Fibroblast of lung (primary cell): Measurements from ENCODE around the gene MEI4. TPM values are rescaled to one million over a fixed set of nuclear protein-coding genes. Genes with fewer than 3 reads are reported as not detected.

Experiments
- DNase-seq, 2 donors: peaks; one replicate each; pipeline versions ENCODE4 v3.0.0 to v3.0.0-alpha.2; 2010; ENCODE audit warnings: low read depth in 2 of 2
- H2AFZ ChIP-seq: 2 replicates; pipeline ENCODE4 v1.5.1; 2012; ENCODE audit warnings: low read length, control low read depth, inconsistent platforms
- H3K27ac ChIP-seq: 2 replicates; pipeline ENCODE4 v1.5.1; 2011; ENCODE audit warnings: low read length, control low read depth; ENCODE audit not compliant: insufficient read depth
- H3K27me3 ChIP-seq: 2 replicates; pipeline ENCODE4 v1.5.1; 2011; ENCODE audit warnings: mild to moderate bottlenecking, low read length; ENCODE audit not compliant: control insufficient read depth, insufficient read depth
- H3K36me3 ChIP-seq: 2 replicates; pipeline ENCODE4 v1.5.1; 2011; ENCODE audit warnings: low read length; ENCODE audit not compliant: control insufficient read depth, insufficient read depth
- H3K4me1 ChIP-seq: 2 replicates; pipeline ENCODE4 v1.5.1; 2011; ENCODE audit warnings: low read length; ENCODE audit not compliant: control insufficient read depth, insufficient read depth; ENCODE audit errors: extremely low read depth
- H3K4me2 ChIP-seq: 2 replicates; pipeline ENCODE4 v1.5.1; 2011; ENCODE audit warnings: low read length, control low read depth; ENCODE audit not compliant: insufficient read depth; ENCODE audit errors: extremely low read depth
- H3K4me3 ChIP-seq, 4 experiments: fragments of 200-600 bp in 1 of 4; sonication (generic) in 1 of 4; replicated peaks in 1 of 4; 2 replicates each; pipeline ENCODE4 v1.5.1; 2011 to 2016; ENCODE audit warnings: low read length in 4 of 4, low read depth in 3 of 4, mild to moderate bottlenecking in 3 of 4, control low read depth in 2 of 4, inconsistent platforms in 1 of 4, mixed read lengths in 1 of 4; ENCODE audit not compliant: insufficient read depth in 1 of 4; ENCODE audit errors: control extremely low read depth in 1 of 4
- H3K79me2 ChIP-seq: 2 replicates; pipeline ENCODE4 v1.5.1; 2012; ENCODE audit warnings: mild to moderate bottlenecking, low read length, inconsistent platforms; ENCODE audit not compliant: control insufficient read depth, insufficient read depth
- H3K9ac ChIP-seq: 2 replicates; pipeline ENCODE4 v1.5.1; 2011; ENCODE audit warnings: mild to moderate bottlenecking, low read length, control low read depth; ENCODE audit not compliant: insufficient read depth
- H3K9me3 ChIP-seq: 2 replicates; pipeline ENCODE4 v1.5.1; 2012; ENCODE audit warnings: low read depth, low read length; ENCODE audit not compliant: control insufficient read depth, insufficient read depth
- H4K20me1 ChIP-seq: 2 replicates; pipeline ENCODE4 v1.5.1; 2011; ENCODE audit warnings: low read length; ENCODE audit not compliant: control insufficient read depth, insufficient read depth; ENCODE audit errors: extremely low read depth
- EZH2 ChIP-seq: IDR thresholded peaks from 2 replicates; pipeline ENCODE4 v1.5.1; 2012; ENCODE audit warnings: low read length, control low read depth, mild to moderate bottlenecking; ENCODE audit errors: missing control alignments
- polyA plus RNA-seq, 2 donors: library from polyadenylated mRNA; depleted of rRNA in 1 of 2; stranded (reverse) in 1 of 2; unstranded in 1 of 2; fragments of >200 nt; gene quantifications; 2 replicates each; pipeline ENCODE4 v1.2.1, GENCODE V29; 2011 to 2012; ENCODE audit warnings: missing spikeins in 1 of 2
- total RNA-seq: library from RNA; depleted of rRNA; stranded (reverse); fragments of >200 nt; gene quantifications from 2 replicates; pipeline ENCODE4 v1.2.1, GENCODE V29; 2014
- TF ChIP-seq, protein P1 (sequence below), 2 donors: IDR thresholded peaks in 1 of 2; conservative IDR thresholded peaks in 1 of 2; 1 replicate in 1 of 2; 2 replicates in 1 of 2; pipeline ENCODE4 v1.5.1; 2011 to 2012; ENCODE audit warnings: low read length in 2 of 2, control low read depth in 1 of 2, inconsistent platforms in 1 of 2, low read depth in 1 of 2, mild to moderate bottlenecking in 1 of 2

The MEI4 gene
- total and polyA plus RNA-seq, 2 donors (not counting 1 experiment from before 2014, with no cell fraction given), result not detected

DNA sequence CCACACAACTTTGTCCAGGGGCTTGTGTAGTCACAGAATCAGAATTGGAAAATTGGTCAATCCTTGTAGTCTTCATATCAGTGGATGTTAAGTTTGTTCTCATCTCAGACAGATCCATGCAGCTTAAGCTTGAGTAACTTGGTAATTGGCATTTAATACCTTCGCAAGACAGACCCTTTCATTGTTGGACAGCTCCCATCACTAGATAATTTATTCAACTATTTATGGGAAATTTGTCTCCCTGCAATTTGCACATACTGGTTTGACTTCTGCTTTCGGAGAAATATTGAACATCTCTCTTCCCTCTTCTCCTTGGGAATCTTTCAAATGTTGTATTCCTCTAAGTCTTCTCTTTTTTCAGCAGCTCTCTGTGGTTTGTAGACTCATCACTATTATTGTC is 17.1 kb downstream of the MEI4 start:
- H2AFZ ChIP-seq, result no peak overlapping the region
- H3K4me1 ChIP-seq, result no peaks in the 10 kb centered on the region
- H4K20me1 ChIP-seq, result no peaks in the 10 kb centered on the region
- no peaks in the 10 kb centered on the region for H3K79me2 ChIP-seq
- no peak for DNase-seq
- no peak overlapping the region for H3K4me3 ChIP-seq
- TF ChIP-seq, protein P1, sequence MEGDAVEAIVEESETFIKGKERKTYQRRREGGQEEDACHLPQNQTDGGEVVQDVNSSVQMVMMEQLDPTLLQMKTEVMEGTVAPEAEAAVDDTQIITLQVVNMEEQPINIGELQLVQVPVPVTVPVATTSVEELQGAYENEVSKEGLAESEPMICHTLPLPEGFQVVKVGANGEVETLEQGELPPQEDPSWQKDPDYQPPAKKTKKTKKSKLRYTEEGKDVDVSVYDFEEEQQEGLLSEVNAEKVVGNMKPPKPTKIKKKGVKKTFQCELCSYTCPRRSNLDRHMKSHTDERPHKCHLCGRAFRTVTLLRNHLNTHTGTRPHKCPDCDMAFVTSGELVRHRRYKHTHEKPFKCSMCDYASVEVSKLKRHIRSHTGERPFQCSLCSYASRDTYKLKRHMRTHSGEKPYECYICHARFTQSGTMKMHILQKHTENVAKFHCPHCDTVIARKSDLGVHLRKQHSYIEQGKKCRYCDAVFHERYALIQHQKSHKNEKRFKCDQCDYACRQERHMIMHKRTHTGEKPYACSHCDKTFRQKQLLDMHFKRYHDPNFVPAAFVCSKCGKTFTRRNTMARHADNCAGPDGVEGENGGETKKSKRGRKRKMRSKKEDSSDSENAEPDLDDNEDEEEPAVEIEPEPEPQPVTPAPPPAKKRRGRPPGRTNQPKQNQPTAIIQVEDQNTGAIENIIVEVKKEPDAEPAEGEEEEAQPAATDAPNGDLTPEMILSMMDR (conservative IDR thresholded peaks at IDR 0.05 in 1 of 2, IDR thresholded peaks at IDR 0.05 in 1 of 2; ENCODE audit: low read depth in 1 of 2, low read length in 2 of 2), result no peak
- TF ChIP-seq EZH2, result no peak
- H3K27ac ChIP-seq, result no peak overlapping the region
- no peaks in the 10 kb centered on the region for H3K9me3 ChIP-seq
- H3K27me3 ChIP-seq, result no peaks in the 10 kb centered on the region
- no peak overlapping the region for H3K9ac ChIP-seq
- no peaks in the 10 kb centered on the region for H3K36me3 ChIP-seq
- H3K4me2 ChIP-seq, result no peak overlapping the region

DNA sequence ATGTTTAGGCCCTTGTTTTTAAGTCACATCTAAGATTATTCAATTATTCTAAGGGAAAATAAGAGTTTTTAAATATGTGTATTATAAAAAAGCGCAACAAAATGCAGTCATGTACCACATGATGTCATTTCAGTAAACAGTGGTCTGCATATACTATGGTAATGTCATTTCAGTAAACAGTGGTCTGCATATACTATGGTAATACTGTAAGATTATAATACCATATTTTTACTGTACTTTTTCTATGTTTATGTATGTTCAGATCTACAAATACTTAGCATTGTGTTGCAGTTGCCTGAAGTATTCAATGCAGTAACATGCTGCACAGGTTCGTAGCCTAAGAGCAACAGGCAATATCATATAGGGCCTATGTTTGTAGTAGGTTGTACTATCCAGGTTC is 21.4 kb downstream of the MEI4 start:
- DNase-seq, result no peak
- Histone ChIP-seq H3K4me2 (no peak overlapping the region), H3K9ac (no peak overlapping the region), H3K27ac (no peak overlapping the region), H3K27me3 (no peaks in the 10 kb centered on the region), H3K4me3 (no peak overlapping the region), H2AFZ (no peak overlapping the region), H3K4me1 (no peaks in the 10 kb centered on the region), H3K9me3 (no peaks in the 10 kb centered on the region), H4K20me1 (no peaks in the 10 kb centered on the region), H3K79me2 (no peaks in the 10 kb centered on the region), H3K36me3 (no peaks in the 10 kb centered on the region)
- TF ChIP-seq, protein P1 (conservative IDR thresholded peaks at IDR 0.05 in 1 of 2, IDR thresholded peaks at IDR 0.05 in 1 of 2; ENCODE audit: low read depth in 1 of 2, low read length in 2 of 2), result no peak
- no peak for TF ChIP-seq EZH2

DNA sequence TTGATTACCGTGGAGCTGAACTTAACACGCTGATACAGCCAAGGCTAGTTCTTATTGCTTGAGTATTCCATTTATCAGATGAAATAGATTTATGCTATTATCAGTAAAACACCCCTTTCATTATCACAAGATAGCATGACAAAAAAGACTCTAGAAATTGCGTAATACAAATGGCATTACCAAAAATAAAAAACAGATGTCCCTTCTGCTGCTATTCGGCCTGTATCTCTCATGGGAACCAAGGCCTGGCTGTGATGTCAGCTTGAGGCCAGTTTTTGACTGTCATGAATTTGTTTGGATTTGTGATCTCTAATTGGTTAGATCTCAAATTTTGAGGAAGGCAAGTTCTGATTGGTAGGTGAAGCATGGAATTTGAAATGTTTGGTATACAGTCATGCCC is 25.2 kb downstream of the MEI4 start:
- Histone ChIP-seq H3K79me2 (no peaks in the 10 kb centered on the region), H3K9ac (no peak overlapping the region), H3K36me3 (no peaks in the 10 kb centered on the region), H3K4me3 (no peak overlapping the region), H3K4me1 (no peaks in the 10 kb centered on the region), H4K20me1 (no peaks in the 10 kb centered on the region), H3K27ac (no peak overlapping the region), H3K27me3 (no peaks in the 10 kb centered on the region), H3K4me2 (no peak overlapping the region), H3K9me3 (no peaks in the 10 kb centered on the region), H2AFZ (no peak overlapping the region)
- DNase-seq, result no peak
- no peak for TF ChIP-seq EZH2
- TF ChIP-seq, protein P1 (conservative IDR thresholded peaks at IDR 0.05 in 1 of 2, IDR thresholded peaks at IDR 0.05 in 1 of 2; ENCODE audit: low read depth in 1 of 2, low read length in 2 of 2), result no peak
